ENCODE measurements around the gene ARMC2.
A peak's percentile ranks its signal among the peaks of the same experiment; 100 is the strongest.

The ARMC2 gene, protein sequence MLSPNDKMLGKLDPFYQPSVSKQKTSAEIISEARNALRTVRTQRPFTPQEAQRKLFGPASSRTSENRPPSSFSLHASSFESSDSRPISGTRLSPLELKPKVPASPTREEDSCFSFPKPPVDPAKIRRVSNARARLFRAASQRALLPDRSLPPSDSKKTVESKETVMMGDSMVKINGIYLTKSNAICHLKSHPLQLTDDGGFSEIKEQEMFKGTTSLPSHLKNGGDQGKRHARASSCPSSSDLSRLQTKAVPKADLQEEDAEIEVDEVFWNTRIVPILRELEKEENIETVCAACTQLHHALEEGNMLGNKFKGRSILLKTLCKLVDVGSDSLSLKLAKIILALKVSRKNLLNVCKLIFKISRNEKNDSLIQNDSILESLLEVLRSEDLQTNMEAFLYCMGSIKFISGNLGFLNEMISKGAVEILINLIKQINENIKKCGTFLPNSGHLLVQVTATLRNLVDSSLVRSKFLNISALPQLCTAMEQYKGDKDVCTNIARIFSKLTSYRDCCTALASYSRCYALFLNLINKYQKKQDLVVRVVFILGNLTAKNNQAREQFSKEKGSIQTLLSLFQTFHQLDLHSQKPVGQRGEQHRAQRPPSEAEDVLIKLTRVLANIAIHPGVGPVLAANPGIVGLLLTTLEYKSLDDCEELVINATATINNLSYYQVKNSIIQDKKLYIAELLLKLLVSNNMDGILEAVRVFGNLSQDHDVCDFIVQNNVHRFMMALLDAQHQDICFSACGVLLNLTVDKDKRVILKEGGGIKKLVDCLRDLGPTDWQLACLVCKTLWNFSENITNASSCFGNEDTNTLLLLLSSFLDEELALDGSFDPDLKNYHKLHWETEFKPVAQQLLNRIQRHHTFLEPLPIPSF

GRCh38 chr6:108848116-108848868 lies at the start of gene ARMC2:
Gene ARMC2 (plus strand): TSS chr6:108848422. CDS start chr6:108854268, 5,846 bp downstream.
- peak within 1 kb of the TSS; percentile 64 for H3K9ac ChIP-seq (ENCODE audit: low read length)
- no peaks in the 10 kb centered on the region for H4K20me1 ChIP-seq (ENCODE audit: insufficient read depth, low read length)
- no peak for TF ChIP-seq EZH2 (IDR thresholded peaks at IDR 0.05; ENCODE audit: borderline replicate concordance, low read length)
- TF ChIP-seq, protein P1, sequence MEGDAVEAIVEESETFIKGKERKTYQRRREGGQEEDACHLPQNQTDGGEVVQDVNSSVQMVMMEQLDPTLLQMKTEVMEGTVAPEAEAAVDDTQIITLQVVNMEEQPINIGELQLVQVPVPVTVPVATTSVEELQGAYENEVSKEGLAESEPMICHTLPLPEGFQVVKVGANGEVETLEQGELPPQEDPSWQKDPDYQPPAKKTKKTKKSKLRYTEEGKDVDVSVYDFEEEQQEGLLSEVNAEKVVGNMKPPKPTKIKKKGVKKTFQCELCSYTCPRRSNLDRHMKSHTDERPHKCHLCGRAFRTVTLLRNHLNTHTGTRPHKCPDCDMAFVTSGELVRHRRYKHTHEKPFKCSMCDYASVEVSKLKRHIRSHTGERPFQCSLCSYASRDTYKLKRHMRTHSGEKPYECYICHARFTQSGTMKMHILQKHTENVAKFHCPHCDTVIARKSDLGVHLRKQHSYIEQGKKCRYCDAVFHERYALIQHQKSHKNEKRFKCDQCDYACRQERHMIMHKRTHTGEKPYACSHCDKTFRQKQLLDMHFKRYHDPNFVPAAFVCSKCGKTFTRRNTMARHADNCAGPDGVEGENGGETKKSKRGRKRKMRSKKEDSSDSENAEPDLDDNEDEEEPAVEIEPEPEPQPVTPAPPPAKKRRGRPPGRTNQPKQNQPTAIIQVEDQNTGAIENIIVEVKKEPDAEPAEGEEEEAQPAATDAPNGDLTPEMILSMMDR (IDR thresholded peaks at IDR 0.05; ENCODE audit: low read length): no peak
- peak within 1 kb of the TSS; percentile 70 for H3K4me3 ChIP-seq (ENCODE audit: low read depth, low read length, poor library complexity, severe bottlenecking)
- H3K36me3 ChIP-seq (ENCODE audit: insufficient read depth, low read length): no peaks in the 10 kb centered on the region
- H3K4me1 ChIP-seq (ENCODE audit: insufficient read depth, low read length, severe bottlenecking): peaks cover 13% of the 10 kb centered on the region
- H3F3A ChIP-seq (ENCODE audit: insufficient read depth, low read length): no peaks in the 10 kb centered on the region
- no peaks in the 10 kb centered on the region for H3K9me3 ChIP-seq (ENCODE audit: low read length)
- H3K79me2 ChIP-seq (ENCODE audit: insufficient read depth, low read length): no peaks in the 10 kb centered on the region
- no peaks in the 10 kb centered on the region for H3K27me3 ChIP-seq (ENCODE audit: insufficient read depth, low read length)
- peak within 1 kb of the TSS; percentile 83 for H3K4me2 ChIP-seq (ENCODE audit: low read length)
- H3K9me2 ChIP-seq (ENCODE audit: low read depth, low read length): no peaks in the 10 kb centered on the region
- peak within 1 kb of the TSS; percentile 86 for H2AFZ ChIP-seq (ENCODE audit: low read length)
- no peak within 1 kb of the TSS for H3K27ac ChIP-seq (ENCODE audit: low read depth, low read length, poor library complexity, severe bottlenecking)

DNA sequence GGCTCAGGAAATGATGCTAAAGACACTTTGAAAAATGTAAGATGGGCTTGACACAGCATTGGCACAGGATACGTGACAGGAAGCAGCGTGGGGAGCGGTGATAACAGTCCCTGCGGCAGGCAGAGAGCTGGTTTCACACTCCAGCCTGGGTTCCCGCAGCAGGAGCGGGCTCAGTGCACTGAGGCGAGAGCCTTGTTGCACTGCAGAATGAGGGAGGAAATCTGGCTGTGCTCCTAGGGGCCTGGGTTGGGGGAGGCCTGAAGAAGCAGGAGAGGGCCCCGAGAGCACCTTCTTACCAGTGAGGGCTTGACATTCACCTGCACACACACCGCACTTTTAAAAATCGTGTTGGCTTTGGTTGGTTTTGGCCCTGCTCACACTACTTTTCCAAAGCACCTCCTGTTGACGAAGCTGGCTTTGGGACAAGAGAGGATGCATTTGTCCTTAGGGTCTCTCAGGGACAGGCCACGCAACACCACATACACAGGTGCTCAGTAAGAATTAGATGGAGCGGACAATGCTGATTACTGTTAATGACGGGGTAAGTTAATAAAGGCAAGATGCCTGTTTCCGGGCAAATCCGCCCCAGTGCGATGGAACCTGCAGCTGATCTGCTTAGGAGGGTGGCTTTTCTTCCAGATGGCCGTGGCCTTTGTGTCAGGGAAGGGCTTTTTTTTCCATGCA lies 49.4 kb upstream of the ARMC2 start:
- Histone ChIP-seq H3K9me2 (ENCODE audit: low read depth, low read length) (no peaks in the 10 kb centered on the region), H3K27ac (ENCODE audit: low read depth, low read length, poor library complexity, severe bottlenecking) (no peak overlapping the region), H3K36me3 (ENCODE audit: insufficient read depth, low read length) (no peaks in the 10 kb centered on the region), H3K9me3 (ENCODE audit: low read length) (no peaks in the 10 kb centered on the region), H3K9ac (ENCODE audit: low read length) (no peak overlapping the region), H3K4me3 (ENCODE audit: low read depth, low read length, poor library complexity, severe bottlenecking) (no peak overlapping the region), H3F3A (ENCODE audit: insufficient read depth, low read length) (no peaks in the 10 kb centered on the region), H3K79me2 (ENCODE audit: insufficient read depth, low read length) (no peaks in the 10 kb centered on the region), H3K4me1 (ENCODE audit: insufficient read depth, low read length, severe bottlenecking) (no peaks in the 10 kb centered on the region), H3K27me3 (ENCODE audit: insufficient read depth, low read length) (no peaks in the 10 kb centered on the region; the same call in 1 of the 2 replicates), H3K4me2 (ENCODE audit: low read length) (no peak overlapping the region), H4K20me1 (ENCODE audit: insufficient read depth, low read length) (no peaks in the 10 kb centered on the region), H2AFZ (ENCODE audit: low read length) (no peak overlapping the region)
- TF ChIP-seq, protein P1 (IDR thresholded peaks at IDR 0.05; ENCODE audit: low read length): no peak

DNA sequence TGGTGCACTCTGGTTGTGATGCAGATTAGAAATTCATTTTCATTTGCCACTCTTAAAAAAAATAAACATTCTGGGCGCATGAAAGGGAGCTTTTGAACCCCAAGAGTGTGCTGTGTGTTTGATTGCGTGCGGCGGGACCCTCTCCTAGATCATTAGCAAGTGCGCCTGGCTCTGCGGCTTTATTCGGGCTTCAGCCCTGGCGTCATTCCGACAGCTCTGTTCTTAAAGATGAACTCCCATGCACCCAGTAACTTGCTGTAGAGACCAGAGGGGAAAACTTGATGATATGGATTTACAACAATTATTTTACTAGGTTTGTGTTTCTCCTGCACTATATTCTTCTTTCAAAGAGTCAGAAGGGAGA lies 48.9 kb upstream of the ARMC2 start:
- Histone ChIP-seq H2AFZ (ENCODE audit: low read length) (no peak overlapping the region), H4K20me1 (ENCODE audit: insufficient read depth, low read length) (no peaks in the 10 kb centered on the region), H3K79me2 (ENCODE audit: insufficient read depth, low read length) (no peaks in the 10 kb centered on the region), H3K9ac (ENCODE audit: low read length) (no peak overlapping the region), H3K9me3 (ENCODE audit: low read length) (no peaks in the 10 kb centered on the region), H3K27me3 (ENCODE audit: insufficient read depth, low read length) (no peaks in the 10 kb centered on the region), H3F3A (ENCODE audit: insufficient read depth, low read length) (no peaks in the 10 kb centered on the region), H3K4me1 (ENCODE audit: insufficient read depth, low read length, severe bottlenecking) (no peaks in the 10 kb centered on the region), H3K9me2 (ENCODE audit: low read depth, low read length) (no peaks in the 10 kb centered on the region), H3K4me2 (ENCODE audit: low read length) (no peak overlapping the region), H3K27ac (ENCODE audit: low read depth, low read length, poor library complexity, severe bottlenecking) (no peak overlapping the region), H3K4me3 (ENCODE audit: low read depth, low read length, poor library complexity, severe bottlenecking) (no peak overlapping the region), H3K36me3 (ENCODE audit: insufficient read depth, low read length) (no peaks in the 10 kb centered on the region)
- no peak for TF ChIP-seq EZH2 (IDR thresholded peaks at IDR 0.05; ENCODE audit: borderline replicate concordance, low read length)
- TF ChIP-seq, protein P1 (IDR thresholded peaks at IDR 0.05; ENCODE audit: low read length): no peak

Measured in OCI-LY1 (cell line).